Measurements from ENCODE around the gene RPAP2. TPM values are rescaled to one million over a fixed set of nuclear protein-coding genes. Genes with fewer than 3 reads are reported as not detected.

The RPAP2 gene
- total RNA-seq, 1 donor from 2014 or later: 41.5 TPM

DNA sequence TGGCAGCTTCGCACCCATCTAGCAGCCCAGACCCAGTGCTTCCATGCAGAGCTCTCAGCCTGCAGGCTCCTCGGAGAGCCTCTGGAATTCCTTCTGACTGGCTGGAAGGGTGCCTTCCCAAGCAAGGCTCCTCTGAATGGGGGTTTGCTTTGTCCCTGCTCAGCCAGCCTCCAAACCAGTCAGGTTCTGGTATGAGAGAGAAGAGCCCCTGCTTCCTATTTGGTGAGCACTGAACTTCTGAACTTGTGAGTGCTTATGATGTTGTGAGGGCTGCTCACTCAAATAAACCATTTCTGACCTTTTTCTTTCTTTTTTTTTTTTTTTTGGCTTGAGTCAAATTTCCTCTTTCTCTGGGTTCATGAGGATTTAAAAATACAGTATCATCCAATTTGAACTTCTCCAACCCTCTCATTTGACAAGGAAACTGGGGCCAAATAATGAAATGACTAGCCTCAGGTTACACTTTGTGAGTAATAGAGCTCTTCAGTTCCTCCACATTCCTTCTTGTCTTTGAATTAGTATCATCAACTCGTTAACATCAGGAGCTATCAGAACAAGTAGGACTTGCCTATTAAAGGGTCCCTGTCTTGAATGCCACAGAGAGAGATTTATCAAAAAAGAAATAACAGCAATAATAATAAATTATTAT lies 148.3 kb downstream of the RPAP2 start:
- DNase-seq: no peak

- no peak for DNase-seq
Observed at GRCh38 chr1:92447976-92448375, 149.1 kb downstream of the RPAP2 start.

Small RNAs within 50 kb of the gene (small RNA-seq; reads per million reads assigned to genes)
- gene RN7SL824P: not detected

Other genes with a start within 250 kb of the RPAP2 start
- 0.47 TPM for gene SETSIP, start 223.6 kb upstream of the RPAP2 start, total RNA-seq
- 93.1 TPM for gene BTBD8, start 218.7 kb upstream of the RPAP2 start, total RNA-seq
- not detected for gene C1orf146, start 81.1 kb upstream of the RPAP2 start, total RNA-seq
- 42.6 TPM for gene GLMN, start 72 bp upstream of the RPAP2 start, total RNA-seq
- gene GFI1, start 187.9 kb downstream of the RPAP2 start, total RNA-seq: not detected